ENCODE data around the gene MORC3.
"Not testable (repeated sequence)": the region's sequence is repeated elsewhere in the genome, so short reads cannot be mapped to it uniquely, and the experiment has no call there.

Gene MORC3

DNA sequence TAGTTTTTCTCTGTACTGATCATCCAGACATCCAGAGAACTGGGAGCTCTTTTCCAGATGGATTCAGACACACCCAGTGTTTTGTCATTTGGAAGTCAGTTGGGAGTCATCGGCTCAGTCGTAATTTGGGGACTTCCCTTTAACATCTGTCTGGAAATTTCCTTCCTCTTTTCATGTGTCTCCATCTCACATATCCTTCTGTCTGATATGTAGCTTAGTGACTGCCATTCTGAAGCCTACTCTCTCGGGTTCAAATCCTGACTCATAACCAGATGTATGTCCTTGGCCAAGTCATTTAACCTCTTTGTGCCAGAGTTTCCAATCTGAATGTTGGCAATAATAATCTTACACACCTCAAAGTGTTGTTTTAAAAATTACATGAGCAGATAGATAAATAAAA, 3.0 kb downstream of the MORC3 start:
- DNase-seq = no peak

DNA sequence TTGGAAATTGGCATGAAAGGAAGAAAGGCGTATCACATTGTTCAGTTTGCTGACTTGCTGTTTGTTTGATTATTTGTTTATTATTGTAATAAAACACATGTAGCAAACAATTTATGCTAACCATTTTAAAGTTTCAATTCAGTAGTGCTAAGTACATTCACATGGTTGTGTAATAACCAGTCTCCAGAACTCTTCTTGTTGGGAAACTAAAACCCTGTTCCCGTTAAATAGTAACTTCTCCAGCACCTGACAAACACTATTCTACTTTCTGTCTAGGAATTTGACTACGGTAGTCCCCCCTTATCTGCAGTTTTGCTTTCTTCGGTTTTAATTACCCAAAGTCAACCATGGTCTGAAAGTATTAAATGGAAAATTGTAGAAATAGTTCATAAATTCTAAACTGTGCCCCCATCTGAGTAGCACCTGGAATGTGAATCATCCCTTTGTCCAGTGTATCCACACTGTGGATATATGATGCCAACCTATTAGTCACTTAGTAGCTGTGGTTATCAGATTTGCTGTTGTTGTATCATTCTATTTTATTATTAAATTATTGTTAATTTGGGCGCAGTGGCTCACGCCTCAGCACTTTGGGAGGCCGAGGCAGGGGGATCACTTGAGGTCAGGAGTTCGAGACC, 5.5 kb downstream of the MORC3 start:
- no peak for DNase-seq

DNA sequence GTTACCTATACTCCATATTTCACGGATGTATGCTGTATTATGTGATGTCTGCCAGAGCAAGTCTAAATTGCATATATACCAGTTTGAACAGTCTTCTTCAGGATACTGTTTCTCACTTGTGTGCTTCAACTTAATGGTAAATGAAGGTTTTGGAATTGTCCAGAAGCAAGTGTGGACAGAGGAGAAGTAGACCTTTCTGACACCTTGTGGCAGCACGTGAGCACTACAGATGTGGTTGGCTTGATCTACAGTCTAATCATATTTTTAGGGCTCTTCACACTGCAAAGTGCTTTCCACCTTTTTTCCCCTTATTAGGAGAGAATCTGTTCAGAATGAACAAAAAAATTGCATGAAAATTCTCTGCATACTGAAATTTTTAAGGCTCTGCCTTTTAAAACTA, 10.9 kb downstream of the MORC3 start:
- DNase-seq = no peak

DNA sequence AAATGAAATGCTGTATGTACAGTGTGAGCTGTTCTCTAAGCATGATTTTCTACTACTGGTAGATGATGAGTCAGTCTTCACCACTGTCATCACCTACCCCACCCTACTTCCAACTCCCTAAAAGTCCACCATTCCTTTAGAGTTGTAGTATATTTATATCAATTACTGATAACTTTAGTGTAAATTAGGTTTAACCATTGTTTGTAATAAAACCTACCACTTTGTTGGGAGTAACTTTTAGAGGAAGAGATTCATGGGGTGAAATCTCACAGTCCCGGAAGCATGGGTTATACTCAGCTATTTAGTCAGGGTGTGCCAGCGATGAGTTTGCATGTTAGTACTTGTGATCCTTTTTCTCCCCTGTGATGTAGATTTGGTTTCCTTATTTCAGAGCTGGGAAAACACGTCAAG, 17.1 kb downstream of the MORC3 start:
- DNase-seq = no peak

DNA sequence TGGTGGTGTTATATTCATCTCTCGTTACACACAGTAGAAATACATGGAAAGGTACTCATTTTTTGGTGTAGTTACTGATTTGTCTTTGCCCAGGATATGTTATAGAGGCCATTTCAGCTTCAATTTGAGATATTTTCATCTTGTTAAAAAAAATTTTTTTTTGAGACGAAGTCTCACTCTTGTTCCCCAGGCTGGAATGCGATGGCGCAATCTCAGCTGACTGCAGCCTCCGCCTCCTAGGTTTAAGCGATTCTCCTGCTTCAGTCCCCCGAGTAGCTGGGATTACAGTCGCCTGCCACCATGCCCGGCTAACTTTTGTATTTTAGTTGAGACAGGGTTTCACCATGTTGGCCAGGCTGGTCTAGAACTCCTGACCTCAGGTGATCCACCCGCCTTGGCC, 19.0 kb downstream of the MORC3 start:
- DNase-seq = no peak

DNA sequence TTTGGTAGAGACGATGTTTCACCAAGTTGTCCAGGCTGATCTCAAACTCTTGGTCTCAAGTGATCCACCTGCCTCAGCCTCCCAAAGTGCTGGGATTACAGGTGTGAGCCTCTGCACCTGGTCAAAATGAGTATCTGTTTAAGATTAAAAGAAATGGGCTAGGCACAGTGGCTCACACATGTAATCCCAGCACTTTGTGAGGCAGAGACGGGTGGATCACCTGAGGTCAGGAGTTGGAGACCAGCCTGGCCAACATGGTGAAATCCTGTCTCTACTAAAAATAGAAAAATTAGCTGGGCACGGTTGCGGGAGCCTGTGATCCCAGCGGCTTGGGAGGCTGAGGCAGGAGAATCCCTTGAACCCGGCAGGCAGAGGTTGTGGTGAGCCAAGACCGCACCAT, 22.6 kb downstream of the MORC3 start:
- DNase-seq = not testable (repeated sequence)

DNA sequence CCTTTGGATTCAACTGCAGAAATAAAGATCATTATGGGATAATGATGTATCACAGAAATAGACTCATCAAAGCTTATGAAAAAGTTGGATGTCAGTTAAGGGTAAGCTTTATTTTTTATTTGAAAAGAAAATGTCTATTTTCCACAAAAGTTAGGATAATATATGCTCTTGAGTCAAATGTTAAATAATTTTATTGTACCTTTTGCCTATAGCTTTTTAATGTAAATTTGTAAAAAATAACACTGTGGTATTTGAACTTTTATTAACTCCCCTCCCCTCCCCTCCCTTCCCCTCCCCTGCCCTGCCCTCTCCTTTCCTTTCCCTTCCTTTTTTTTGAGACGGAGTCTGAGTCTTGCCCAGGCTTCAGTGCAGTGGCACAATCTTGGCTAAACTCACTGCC, 24.9 kb downstream of the MORC3 start:
- no peak for DNase-seq

DNA sequence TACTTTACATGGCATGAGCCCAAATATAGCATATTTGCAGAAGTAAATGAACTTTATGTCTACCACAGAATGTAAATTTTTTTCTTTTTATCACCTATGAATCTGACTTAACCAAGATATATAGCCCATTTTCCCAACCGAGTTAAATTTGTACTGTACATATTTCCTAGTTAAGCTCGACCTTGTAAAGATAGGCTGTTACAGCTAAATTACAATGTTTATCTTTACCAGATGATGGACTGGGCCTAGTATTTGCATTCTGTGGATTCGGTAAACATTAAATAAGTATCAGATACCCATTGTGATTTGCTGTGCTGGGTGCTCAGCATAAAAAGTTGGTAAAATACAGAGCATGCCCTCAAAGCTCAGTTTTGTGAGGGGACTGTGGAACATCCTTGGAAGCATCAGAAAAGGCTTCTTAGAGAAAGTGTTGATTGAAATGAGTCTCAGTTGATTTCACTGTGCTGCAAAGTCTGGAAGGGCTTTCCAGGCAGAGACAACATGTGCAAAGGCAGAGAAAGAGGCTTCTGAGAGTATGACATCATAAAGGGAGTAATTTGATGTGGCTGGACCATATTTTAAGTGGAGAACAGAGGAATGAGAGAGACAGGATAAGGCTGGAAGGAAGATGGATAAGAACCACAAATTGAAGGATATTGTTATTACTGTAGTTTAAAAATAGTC, 27.4 kb downstream of the MORC3 start:
- DNase-seq = no peak

DNA sequence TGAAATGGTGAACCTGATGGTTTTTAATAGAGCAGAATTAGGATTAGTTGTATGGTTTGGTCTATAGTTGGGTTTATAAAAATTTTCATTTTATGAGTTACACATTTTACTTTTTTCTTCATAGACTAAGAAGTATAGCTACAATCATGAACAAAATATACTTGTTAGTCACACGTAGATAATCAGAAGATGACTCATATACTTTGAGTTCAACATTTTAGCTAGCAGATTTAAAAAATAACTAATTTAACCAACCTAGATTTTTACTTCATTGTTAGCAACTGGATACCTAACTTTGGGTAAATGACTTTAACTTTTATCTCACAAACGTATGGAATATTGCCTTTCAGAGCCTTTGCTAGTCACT, 27.9 kb downstream of the MORC3 start:
- no peak for DNase-seq

DNA sequence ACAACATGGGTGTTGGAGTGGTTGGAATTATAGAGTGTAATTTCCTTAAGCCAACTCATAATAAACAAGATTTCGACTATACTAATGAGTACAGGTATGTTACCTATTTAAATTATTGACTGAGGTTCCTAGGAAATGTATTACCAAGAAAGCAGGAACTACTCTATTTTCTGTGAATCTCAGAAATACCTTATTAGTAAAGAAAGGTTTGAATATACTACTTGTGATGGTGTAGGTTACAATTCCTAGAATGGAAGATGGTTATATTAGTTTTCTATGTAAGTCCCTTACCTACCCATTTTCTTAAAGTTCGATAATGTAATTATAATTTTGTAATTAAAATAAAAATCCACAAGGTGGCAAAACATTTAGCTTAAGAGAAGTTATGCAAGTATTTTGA, 29.3 kb downstream of the MORC3 start:
- no peak for DNase-seq

DNA sequence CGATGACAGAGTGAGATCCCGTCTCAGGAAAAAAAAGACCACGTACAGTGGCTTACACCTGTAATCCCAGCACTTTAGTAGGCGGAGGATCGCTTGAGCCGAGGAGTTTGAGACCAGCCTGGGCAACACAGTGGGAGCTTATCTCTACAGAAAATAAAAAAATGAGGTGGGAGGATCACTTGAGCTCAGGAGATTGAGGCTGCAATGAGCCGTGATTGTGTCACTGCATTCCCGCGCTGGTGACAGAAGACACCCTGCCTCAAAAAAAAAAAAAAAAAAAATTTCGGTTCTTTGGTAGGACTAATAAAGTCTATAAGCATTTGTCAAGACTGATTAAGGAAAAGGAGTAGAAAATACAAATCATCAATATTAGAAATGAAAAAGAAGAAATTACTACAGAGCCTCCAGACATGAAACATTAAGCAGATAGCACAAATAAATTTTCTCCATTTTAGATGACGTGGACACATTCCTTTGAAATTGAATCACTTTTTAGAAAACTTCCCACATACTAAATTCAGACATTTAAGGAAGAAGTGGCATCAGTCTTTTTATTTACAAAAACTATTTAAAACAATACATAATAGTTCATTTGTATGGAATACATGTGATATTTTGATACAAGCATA, 30.4 kb downstream of the MORC3 start:
- DNase-seq = no peak

DNA sequence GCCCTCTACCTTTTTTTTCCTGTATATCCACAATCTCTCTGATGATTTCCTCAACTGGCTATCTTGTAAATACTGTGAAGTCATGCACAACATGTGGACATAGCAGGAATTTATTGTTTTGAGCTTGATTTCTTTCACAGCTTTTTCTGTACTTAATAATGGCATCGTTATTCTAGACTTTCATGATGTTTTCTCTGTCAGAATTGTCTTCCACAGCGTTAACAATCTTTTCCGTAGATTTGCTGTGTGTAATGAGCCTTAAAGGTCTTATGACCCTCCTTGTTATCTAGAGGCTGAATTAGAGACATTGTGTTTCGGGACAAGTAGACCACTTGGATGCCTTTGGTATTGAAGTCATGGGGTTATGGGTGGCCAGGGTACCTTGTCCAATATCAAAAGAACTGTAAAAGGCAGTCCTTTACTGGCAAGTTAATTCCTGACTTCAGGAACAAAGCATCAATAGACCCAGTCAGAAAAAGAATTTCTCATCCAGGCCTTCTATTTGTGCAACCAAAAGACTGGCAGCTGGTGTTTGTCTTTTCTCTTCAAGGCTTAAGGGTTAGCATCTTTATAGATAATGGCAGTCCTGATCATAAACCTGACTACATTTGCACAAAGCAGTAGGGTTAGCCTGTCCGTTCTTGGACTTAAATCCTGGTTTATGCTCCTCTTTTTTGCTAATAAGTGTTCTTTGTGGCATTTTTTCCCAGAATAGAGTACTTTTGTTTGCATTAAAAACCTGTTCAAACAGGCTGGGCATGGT, 35.1 kb downstream of the MORC3 start:
- DNase-seq = no peak

DNA sequence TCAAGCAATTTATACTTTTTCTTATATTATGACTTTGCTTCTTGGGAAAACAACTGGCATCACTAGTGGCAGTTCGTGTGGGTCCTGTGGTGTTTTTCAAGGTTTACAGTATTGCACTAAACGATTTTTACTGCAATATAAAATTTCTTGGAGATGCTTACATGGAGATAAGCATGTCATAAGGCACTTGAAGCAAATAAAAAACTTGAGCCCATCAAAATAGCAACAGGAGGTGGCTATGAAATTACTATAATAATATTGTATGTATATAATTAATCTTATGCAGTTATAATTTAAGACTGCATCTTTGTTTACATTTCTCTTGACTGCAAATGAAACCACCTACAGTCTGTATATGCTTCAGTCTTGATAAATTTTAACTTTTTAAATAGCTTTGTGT, 35.9 kb downstream of the MORC3 start:
- DNase-seq = no peak

DNA sequence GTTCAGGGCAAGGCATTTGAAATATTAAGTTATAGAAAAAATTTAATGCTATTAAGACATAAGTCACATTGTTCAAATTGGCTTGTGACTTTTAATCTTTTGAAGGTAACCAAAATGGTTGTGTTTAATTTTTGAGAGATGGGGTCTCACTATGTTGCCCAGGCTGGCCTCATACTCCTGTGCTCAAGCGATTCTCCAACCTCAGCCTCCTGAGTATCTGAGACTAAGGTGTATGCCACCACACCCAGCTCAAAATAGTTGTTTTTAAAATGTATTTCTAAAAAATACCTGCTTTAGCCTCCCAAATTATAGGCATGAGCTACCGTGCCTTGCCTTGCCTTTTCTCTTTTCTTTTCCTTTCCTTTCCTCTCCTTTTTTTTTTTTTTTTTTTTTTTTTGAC, 39.2 kb downstream of the MORC3 start:
- no peak for DNase-seq

DNA sequence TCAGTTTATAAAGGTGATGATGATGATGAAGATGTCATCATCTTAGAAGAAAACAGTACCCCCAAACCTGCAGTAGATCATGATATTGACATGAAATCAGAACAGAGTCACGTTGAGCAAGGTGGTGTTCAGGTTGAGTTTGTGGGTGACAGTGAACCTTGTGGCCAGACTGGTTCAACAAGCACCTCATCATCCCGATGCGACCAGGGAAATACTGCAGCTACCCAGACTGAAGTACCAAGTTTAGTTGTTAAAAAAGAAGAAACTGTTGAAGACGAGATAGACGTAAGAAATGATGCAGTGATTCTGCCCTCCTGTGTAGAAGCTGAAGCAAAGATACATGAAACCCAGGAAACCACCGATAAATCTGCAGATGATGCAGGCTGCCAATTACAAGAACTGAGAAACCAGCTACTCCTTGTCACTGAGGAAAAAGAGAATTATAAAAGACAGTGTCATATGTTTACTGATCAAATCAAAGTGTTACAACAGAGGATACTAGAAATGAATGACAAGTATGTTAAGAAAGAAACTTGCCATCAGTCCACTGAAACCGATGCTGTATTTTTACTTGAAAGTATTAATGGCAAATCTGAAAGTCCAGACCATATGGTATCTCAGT, 49.2 kb downstream of the MORC3 start:
- DNase-seq = no peak

DNA sequence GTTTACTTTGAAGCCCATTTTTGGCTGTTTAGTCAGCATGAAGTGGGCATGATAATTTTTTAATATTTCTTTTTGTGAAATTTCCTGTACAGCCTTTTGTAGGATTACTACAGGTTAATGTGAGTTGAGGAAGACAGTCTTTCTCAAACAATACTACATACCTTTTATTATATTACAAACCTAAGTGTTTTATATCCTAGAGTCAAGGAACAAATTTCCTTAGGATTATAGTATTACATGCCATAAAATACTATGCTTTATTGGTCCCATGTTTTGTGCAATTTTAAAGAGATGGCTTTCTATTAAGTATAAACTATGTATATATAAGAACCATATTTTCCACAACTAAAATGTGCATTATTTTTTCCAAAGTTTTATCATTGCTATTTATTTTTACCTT, 56.0 kb downstream of the MORC3 start:
- DNase-seq = no peak

DNA sequence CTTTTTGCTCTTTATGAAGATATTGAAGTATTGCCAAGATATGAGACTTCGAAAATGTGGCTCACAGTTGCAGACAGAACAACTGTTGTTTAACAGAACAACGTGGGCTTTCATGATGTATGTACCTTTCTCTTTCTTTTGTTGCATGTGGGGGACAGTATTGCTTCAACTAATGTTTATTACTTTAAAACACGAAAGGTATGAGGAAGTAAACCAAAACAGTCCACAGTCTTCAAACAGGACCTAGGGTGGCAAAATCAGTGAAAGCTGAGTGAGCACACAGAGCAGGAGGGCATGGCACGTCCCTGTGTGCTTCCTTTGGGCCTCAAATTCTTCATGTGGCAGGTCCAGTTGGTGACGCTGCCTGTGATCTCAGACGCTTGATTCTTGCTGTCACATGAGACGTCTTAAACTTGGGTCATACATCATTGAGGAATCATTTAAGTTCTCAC, 57.4 kb downstream of the MORC3 start:
- no peak for DNase-seq

DNA sequence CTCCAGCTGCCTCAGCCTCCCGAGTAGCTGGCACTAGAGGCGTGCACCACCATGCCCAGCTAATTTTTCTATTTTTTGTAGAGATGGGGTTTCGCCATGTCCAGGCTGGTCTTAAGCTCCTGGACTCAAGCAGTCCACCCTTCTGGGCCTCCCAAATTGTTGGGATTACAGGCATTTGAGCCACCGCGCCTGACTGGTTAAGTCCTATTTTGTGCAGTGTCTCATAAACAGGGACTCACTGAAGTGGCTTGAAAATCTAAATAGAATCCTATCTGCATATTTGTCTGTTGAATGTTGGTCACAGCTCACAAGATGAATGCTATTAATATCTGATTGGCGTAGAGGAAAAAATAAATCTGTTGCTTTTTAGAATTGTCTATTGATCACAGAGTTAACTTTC, 59.3 kb downstream of the MORC3 start:
- DNase-seq = no peak

DNA sequence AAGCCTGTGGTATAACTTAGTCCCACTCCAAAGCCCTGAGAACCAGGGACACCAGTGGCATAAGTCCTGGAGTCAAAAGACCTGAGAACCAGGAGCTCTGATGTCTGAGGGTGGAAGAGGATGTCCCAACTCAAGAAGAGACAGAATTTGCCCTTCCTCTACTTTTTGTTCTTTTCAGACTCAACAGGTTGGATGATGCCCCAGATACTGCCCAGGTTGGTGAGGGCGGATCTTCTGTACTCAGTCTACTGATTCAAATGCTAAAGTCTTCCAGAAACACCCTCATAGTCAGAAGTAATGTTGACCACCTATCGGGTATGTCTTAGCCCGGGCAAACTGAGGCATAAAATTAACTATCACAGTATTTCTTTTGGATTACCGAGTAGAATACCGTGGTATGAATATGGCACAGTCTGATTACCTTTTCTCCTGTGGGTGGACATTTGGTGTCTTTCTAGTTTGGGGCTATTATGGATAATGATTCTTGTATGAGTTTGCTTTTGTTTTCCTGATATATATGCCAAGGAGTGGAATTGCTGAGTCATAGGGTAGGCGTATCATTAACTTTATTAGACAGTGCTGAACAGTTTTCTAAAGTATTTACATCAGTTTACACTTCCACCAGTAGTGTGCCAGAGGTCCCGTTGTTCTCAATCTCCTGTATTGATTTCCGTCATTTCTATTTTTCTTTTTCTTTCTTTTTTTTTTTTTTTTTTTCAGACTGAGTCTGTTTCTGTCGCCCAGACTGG, 62.0 kb downstream of the MORC3 start:
- no peak for DNase-seq

DNA sequence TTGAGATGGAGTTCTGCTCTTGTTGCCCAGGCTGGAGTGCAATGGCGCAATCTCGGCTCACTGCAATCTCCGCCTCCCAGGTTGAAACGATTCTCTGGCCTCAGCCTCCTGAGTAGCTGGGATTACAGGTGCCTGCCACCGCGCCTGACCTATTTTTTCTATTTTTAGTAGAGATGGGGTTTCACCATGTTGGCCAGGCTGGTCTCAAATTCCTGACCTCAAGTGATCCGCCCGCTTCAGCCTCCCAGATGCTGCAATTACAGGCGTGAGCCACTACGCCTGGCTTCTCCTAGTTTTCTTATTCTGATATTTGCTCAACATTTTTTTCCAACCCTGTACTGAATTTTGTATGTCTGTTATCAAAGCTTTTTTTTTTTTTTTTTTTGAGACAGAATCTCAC, 62.7 kb downstream of the MORC3 start:
- not testable (repeated sequence) for DNase-seq

DNA sequence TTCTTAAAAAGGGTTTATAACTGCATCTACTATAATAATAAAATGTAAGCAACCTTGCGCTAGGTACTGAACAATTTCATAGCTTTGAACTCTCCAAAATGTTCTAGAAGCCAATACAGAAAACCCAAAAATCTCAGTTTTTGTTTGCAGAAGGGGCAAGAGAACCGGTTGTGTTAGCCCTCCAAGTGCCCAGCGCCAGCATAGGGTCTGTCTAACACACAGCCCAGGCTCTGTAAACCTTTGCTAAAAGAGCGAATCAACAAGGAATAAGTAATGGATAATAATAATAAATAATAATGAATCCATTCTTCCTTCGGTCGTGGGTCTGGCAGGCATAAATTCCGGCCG, 64.9 kb downstream of the MORC3 start:
- no peak for DNase-seq

DNA sequence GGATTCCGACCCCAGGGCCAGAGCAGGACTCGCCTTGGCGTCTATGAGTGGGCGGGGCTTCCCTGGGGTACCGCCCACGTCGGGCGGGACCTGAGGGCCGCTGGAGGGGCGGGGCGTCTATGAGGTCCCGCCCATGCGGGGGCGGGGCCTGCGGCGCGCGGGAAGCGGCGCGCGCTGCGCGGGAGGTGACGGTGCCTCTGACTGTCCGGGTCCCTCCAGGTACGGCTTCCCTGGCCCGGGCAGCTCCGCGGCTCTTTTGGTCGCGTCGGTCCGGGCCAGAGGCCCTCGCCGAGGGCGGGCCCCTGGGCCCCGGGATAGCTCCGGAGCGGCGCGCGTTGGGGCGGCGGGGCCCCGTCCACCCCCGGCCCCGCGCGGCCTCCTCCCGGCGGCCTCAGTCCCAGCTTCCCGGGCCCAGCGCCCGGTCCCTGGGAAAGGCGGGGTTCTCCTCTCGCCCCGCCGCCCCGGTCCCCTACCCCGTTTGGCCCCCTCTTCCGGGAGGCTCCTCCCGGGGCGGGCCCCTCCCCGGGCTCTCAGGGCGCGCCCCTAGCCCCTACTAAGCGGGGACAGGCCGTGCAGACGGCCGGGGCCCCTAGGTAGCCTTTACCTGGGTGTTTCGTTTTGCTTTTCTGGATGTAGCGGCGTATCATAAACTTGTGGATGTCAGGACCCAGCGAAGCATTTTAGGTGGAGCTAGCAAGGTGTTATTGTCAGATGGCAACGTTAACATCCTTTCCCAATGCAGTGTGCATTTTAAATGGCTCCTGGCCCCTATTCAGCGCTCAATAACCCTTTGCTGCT, 65.4 kb downstream of the MORC3 start, which contains the start of gene CHAF1B:
TSS of gene CHAF1B (plus strand) at position 160 of the 798 bp plus-strand sequence. CDS start 745 bp downstream, outside the sequence.
- peak; percentile 72 for DNase-seq

Data from NCI-H1105 (cell line).